Vagina (tissue), 2 donors: Measurements from ENCODE around the gene FNDC3A.

Source experiments
- POLR2A ChIP-seq, 2 donors: fragments of 450-650 bp; IDR thresholded peaks; one replicate each; pipeline ENCODE4 v1.6.1; 2017; ENCODE audit warnings: antibody characterized with exemption in 2 of 2, mild to moderate bottlenecking in 2 of 2, moderate library complexity in 2 of 2
- TF ChIP-seq, protein P1 (sequence below), 3 experiments: fragments of 450-650 bp in 2 of 3; fragments of 200-600 bp in 1 of 3; sonication (generic) in 1 of 3; IDR thresholded peaks; one replicate each; pipeline ENCODE4 v1.5.1; 2017 to 2019; ENCODE audit warnings: antibody characterized with exemption in 3 of 3, mild to moderate bottlenecking in 2 of 3, moderate library complexity in 2 of 3

- TF ChIP-seq, protein P1, sequence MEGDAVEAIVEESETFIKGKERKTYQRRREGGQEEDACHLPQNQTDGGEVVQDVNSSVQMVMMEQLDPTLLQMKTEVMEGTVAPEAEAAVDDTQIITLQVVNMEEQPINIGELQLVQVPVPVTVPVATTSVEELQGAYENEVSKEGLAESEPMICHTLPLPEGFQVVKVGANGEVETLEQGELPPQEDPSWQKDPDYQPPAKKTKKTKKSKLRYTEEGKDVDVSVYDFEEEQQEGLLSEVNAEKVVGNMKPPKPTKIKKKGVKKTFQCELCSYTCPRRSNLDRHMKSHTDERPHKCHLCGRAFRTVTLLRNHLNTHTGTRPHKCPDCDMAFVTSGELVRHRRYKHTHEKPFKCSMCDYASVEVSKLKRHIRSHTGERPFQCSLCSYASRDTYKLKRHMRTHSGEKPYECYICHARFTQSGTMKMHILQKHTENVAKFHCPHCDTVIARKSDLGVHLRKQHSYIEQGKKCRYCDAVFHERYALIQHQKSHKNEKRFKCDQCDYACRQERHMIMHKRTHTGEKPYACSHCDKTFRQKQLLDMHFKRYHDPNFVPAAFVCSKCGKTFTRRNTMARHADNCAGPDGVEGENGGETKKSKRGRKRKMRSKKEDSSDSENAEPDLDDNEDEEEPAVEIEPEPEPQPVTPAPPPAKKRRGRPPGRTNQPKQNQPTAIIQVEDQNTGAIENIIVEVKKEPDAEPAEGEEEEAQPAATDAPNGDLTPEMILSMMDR (IDR thresholded peaks at IDR 0.05), result no peak
- no peak for TF ChIP-seq POLR2A (IDR thresholded peaks at IDR 0.05)
These were observed 3.4 kb downstream of the FNDC3A start for GRCh38 chr13:48978942-48979601.
